NCI-H345 treated with DMSO at 0.1 percent for 48 hours (cell line): ENCODE measurements around the gene KLHDC4.

Experiments used
- DNase-seq: peaks from one replicate; lab custom pipeline; 2025; ENCODE audit not compliant: unreplicated experiment; lab: John Stamatoyannopoulos, UW

KLHDC4 gene

DNA sequence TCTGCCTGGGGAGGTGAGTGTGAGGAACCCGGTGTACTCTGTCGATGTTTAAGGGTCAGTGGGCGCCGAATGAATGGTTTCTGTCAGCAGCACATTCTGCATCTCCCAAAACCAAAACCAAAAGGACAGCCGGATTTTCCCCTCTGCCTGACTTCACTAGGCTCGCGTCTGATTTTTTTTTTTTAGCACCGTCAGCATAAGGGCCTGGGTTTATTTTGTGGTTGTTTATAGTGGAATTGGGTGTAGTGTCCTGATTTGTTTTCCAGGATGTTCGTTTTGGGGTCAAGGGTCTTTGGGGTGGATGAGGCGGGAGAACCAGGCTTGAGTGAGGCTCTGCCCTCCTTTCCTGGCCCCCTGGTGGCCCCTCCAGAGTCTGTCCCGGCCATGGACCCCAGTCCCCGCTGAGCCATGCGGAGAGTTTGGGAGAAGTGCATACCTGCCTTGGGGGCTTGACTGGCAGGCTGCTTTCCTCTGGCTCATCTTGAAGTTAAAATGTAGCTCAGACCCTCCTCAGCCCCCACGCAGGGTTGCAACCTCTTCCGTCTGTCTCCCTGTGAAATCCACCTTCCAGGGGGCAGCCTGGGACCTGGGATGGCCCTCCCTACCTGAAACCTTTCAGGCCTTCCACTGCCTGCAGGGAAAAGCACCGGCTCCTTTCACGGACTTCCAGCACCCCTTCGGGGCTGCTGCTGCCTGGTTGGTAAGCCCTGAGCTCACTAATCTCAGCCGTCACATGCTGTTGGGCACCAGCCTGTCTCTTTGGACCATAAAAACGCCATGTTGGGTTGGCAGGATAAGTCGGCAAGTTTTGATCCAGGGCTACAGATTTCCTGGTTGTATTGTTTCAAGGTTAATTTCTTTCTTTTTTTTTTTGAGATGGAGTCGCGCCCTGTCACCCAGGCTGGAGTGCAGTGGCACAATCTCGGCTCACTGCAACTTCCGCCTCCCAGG, 103.3 kb downstream of the KLHDC4 start:
- no peak for DNase-seq

DNA sequence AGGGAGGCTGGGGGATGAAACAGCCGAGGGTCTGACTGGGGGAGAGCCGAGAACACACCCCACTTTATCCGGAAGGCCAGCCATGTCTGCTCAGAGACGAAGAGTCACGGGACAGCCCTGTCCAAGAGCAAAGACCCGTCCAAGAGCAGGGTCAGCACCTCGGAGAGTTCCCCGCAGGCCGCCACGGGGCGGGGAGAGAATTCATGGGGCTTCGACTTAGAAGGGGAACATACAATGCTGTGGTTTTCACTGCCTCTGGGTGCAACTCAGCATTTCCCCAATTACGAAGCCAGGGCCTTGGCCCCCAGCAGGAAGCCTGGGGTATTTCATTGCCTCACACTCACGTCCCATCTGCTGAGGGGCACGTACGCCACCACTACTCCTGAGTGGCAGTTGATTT, 104.2 kb downstream of the KLHDC4 start:
- DNase-seq = no peak

GRCh38 chr16:87658564-87659225, 107.1 kb downstream of the KLHDC4 start:
- no peak for DNase-seq
